ENCODE results near the gene PACRG.

GRCh38 chr6:162706232-162706631 is 21.5 kb upstream of the PACRG start:
- TF ChIP-seq CTCF (conservative IDR thresholded peaks at IDR 0.05; ENCODE audit: low read depth in 2 of 2) = no peak
- TF ChIP-seq POLR2AphosphoS5 (IDR thresholded peaks at IDR 0.05; ENCODE audit: low read depth) = no peak
- TF ChIP-seq JUNB (IDR thresholded peaks at IDR 0.05; ENCODE audit: unreplicated experiment) = no peak
- TF ChIP-seq EZH2phosphoT487 (IDR thresholded peaks at IDR 0.05; ENCODE audit: unreplicated experiment) = no peak
- no peak for TF ChIP-seq REST (IDR thresholded peaks at IDR 0.05; ENCODE audit: unreplicated experiment)
- TF ChIP-seq EZH2 (IDR thresholded peaks at IDR 0.05; ENCODE audit: low read depth, unreplicated experiment) = no peak
